Muscle layer of duodenum (tissue), 2 donors: ENCODE measurements around the gene PTPRCAP.
"Not testable (repeated sequence)": the region's sequence is repeated elsewhere in the genome, so short reads cannot be mapped to it uniquely, and the experiment has no call there.

Experiments used
- H3K27ac ChIP-seq: one replicate; pipeline ENCODE4 v1.7.0; 2013; ENCODE audit warnings: mild to moderate bottlenecking, low read length
- H3K27me3 ChIP-seq: one replicate; pipeline ENCODE4 v1.7.0; 2013; ENCODE audit warnings: low read depth, mild to moderate bottlenecking, control low read depth, low read length
- H3K36me3 ChIP-seq, 2 donors: one replicate each; pipeline ENCODE4 v1.7.0; 2013; ENCODE audit warnings: low read length in 2 of 2, control low read depth in 1 of 2, mild to moderate bottlenecking in 1 of 2; ENCODE audit not compliant: insufficient read depth in 2 of 2, control insufficient read depth in 1 of 2
- H3K4me1 ChIP-seq, 2 donors: one replicate each; pipeline ENCODE4 v1.7.0; 2013; ENCODE audit warnings: low read length in 2 of 2, mild to moderate bottlenecking in 2 of 2, control low read depth in 1 of 2, moderate library complexity in 1 of 2; ENCODE audit not compliant: insufficient read depth in 2 of 2, control insufficient read depth in 1 of 2
- H3K4me3 ChIP-seq, 2 donors: one replicate each; pipeline ENCODE4 v1.7.0; 2013; ENCODE audit warnings: low read length in 2 of 2, low read depth in 1 of 2, mild to moderate bottlenecking in 1 of 2
- H3K9me3 ChIP-seq, 2 donors: one replicate each; pipeline ENCODE4 v1.7.0; 2013; ENCODE audit warnings: low read length in 2 of 2, control low read depth in 1 of 2, mild to moderate bottlenecking in 1 of 2; ENCODE audit not compliant: control insufficient read depth in 1 of 2
- donor health status: healthy.

The PTPRCAP gene

GRCh38 chr11:67403085-67403484, 34.4 kb downstream of the PTPRCAP start:
- not testable (repeated sequence) for H3K4me3 ChIP-seq, H3K27me3 ChIP-seq, H3K27ac ChIP-seq, H3K9me3 ChIP-seq
- peaks cover 5 to 14% of the 10 kb centered on the region in 2 donors for H3K36me3 ChIP-seq
- peaks cover 5 to 36% of the 10 kb centered on the region in 2 donors for H3K4me1 ChIP-seq

GRCh38 chr11:67402192-67402839, 35.2 kb downstream of the PTPRCAP start:
- Histone ChIP-seq H3K4me1 (peaks cover 5 to 36% of the 10 kb centered on the region in 2 donors), H3K36me3 (peaks cover 12 to 22% of the 10 kb centered on the region in 2 donors), H3K27ac (peak overlapping the region; percentile 85), H3K4me3 (peak overlapping the region; percentile 64 to 69)
- H3K27me3 ChIP-seq, H3K9me3 ChIP-seq: not testable (repeated sequence)

DNA sequence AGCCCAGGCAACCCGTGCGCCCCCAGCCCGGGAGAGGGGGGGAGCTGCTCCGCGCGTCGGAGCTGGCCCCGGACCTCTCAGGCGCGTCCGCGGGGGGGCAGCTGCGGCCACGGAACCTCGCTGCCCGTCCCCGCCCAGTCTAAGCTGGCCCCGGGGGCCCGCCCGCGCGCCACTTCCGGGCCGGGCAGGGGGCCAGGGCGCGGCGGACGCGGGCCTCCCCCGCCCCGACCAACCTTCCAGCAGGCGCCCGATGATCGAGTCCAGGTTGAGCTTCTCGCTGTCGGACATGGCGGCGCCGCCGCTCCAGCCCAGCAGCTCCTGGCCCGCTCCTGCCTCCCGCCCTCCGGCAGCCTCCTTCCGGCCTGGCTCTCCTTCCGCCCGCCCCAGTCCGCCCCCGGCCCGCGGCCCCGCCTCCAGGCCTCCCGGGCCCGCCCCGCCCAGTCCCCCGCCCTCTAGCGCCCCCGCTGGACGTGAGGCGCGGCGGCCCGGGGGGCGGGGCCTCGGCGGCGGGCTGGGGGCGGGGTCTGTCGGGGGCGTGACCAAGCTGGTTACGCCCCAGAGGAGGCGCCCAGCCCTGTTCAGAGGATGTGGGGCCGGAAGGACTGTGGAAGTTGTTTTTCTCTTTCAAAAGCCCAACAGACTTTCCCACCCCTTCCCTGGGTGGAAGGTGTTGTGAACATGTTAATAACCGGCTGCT, 35.8 kb downstream of the PTPRCAP start, which contains the start of gene PPP1CA:
Gene PPP1CA, minus strand, starts transcription at position 364 of the 697 bp plus-strand sequence. Its CDS starts 76 bp downstream, at position 288.
- H3K4me1 ChIP-seq = peaks cover 5 to 39% of the 10 kb centered on the region in 2 donors
- H3K36me3 ChIP-seq = peaks cover 14 to 25% of the 10 kb centered on the region in 2 donors
- no peaks in the 10 kb centered on the region for H3K27me3 ChIP-seq

DNA sequence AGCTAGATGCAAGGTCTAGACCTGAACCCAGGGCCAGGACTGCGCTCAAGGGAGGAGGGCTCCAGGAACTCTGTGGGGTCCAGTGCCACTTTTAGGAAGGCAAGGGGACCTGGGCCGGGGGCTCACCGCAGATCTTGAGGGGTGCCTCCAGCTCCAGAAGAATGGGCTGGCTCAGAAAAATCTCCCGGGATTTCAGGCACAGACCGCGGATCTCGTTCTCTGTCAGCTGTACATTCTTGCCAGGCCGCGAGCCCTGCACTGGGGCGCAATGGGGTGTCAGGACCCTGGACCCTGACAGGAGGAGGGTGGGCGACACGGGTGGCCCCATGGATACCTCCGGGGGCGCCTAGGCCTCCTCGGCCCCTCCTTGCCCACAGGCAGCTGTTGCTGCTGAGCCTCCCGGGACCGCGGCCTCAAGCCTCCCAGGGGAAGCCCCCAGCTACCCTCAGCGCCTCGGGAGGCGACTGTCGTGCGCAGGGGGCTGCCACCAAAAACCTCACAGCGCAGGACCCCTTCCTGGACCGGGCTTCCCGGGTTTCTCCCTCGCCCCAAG, 36.5 kb downstream of the PTPRCAP start:
- Histone ChIP-seq H3K4me1 (peaks cover 5 to 42% of the 10 kb centered on the region in 2 donors), H3K27ac (peak overlapping the region; percentile 69), H3K27me3 (no peaks in the 10 kb centered on the region), H3K9me3 (no peaks in the 10 kb centered on the region), H3K36me3 (peaks cover 14 to 32% of the 10 kb centered on the region in 2 donors), H3K4me3 (peak overlapping the region; percentile 82 to 90)

More for the DNA sequence above, 35.8 kb downstream of the PTPRCAP start, which contains the start of gene PPP1CA:
- Histone ChIP-seq H3K9me3 (no peaks in the 10 kb centered on the region), H3K4me3 (peak within 1 kb of the TSS; percentile 82 to 90), H3K27ac (peak within 1 kb of the TSS; percentile 85)

DNA sequence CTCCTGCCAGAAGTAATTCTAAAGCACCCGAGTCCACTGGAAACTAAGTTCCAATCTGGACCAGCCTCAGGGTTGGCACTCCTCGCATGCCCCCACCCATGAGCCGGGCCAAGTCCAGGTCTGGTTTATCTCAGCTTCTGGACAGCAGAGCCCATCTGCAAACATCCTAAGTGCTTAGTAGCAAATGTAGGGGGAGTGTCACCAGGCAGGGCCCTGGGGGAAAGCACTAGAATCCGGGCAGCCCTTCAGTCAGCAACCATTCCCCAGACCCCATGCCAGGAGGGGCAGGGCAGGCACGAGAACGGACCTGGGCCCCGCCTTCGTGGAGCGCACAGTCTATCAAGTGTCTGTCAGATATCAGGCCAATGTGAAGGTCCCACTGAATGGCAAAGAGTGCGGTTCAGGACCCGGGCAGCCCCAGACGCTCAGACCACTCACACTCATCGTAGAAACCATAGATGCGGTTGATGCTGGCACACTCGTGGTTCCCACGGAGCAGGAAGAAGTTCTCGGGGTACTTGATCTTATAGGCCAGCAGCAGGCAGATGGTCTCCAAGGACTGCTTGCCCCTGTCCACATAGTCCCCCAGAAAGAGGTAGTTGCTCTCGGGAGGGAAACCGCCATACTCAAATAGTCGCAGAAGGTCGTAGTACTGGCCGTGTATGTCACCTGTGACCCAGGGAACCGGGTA, 37.1 kb downstream of the PTPRCAP start:
- H3K4me1 ChIP-seq = peaks cover 5 to 39% of the 10 kb centered on the region in 2 donors
- H3K9me3 ChIP-seq = no peaks in the 10 kb centered on the region
- no peaks in the 10 kb centered on the region for H3K27me3 ChIP-seq
- peak overlapping the region; percentile 82 to 90 for H3K4me3 ChIP-seq
- H3K27ac ChIP-seq = peak overlapping the region; percentile 69
- peaks cover 14 to 38% of the 10 kb centered on the region in 2 donors for H3K36me3 ChIP-seq

GRCh38 chr11:67398661-67399563, 38.6 kb downstream of the PTPRCAP start:
- Histone ChIP-seq H3K27me3 (no peaks in the 10 kb centered on the region), H3K4me3 (no peak overlapping the region), H3K27ac (no peak overlapping the region), H3K36me3 (peaks cover 14 to 38% of the 10 kb centered on the region in 2 donors), H3K9me3 (no peaks in the 10 kb centered on the region), H3K4me1 (peaks cover 5 to 39% of the 10 kb centered on the region in 2 donors)

- Histone ChIP-seq H3K9me3 (no peaks in the 10 kb centered on the region), H3K36me3 (peaks cover 14 to 43% of the 10 kb centered on the region in 2 donors), H3K4me1 (peaks cover 5 to 39% of the 10 kb centered on the region in 2 donors), H3K27me3 (no peaks in the 10 kb centered on the region), H3K27ac (no peak overlapping the region), H3K4me3 (no peak overlapping the region)
Measured at GRCh38 chr11:67397986-67398660, 39.4 kb downstream of the PTPRCAP start.

- Histone ChIP-seq H3K9me3 (no peaks in the 10 kb centered on the region), H3K27ac (no peak overlapping the region), H3K36me3 (peaks cover 14 to 43% of the 10 kb centered on the region in 2 donors), H3K4me1 (peaks cover 5 to 38% of the 10 kb centered on the region in 2 donors), H3K27me3 (no peaks in the 10 kb centered on the region), H3K4me3 (no peak overlapping the region)
Measured at GRCh38 chr11:67397536-67397935, 39.9 kb downstream of the PTPRCAP start.

DNA sequence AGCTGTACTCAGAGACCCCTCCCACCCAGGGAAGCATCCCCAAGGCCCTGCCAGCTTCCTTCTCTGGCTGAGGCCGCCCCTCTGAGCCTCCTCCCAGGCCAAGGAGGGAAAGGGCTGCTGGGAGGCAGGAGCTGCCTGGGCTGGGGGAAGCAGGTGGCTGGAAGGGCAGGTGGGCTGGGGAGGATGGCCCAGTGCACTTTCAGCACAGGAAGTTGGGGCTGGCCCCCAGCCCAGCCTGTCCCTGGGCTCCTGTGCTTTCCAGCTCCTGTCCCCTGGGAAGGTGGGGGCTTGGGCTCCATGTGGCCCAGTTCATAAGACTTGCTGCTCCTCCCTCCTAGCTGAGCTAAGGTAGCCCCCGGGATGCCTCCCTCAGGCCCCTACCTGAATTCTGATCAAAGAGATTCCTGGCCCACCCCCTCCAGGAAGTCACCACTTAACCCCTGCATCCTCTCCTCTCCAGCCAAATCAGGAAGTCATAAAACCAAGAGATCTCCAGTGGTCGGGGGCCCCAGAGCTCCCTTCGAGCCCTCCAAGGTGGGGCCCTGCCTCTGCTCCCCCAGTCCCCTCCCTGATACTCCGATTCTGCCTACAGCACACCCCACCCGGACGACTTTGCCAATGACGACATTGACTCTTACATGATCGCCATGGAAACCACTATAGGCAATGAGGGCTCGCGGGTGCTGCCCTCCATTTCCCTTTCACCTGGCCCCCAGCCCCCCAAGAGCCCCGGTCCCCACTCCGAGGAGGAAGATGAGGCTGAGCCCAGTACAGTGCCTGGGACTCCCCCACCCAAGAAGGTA, 40.7 kb downstream of the PTPRCAP start:
- H3K27ac ChIP-seq = no peak overlapping the region
- peaks cover 14 to 43% of the 10 kb centered on the region in 2 donors for H3K36me3 ChIP-seq

More for the DNA sequence above, 40.7 kb downstream of the PTPRCAP start:
- Histone ChIP-seq H3K9me3 (no peaks in the 10 kb centered on the region), H3K27me3 (no peaks in the 10 kb centered on the region), H3K4me1 (peaks cover 5 to 36% of the 10 kb centered on the region in 2 donors), H3K4me3 (no peak overlapping the region)
